Occipital lobe (tissue), 2 donors: ENCODE results near the gene PPP2R1B. TPM values are rescaled to one million over a fixed set of nuclear protein-coding genes. Genes with fewer than 3 reads are reported as not detected.

ENCODE experiments used
- DNase-seq: peaks from one replicate; lab custom pipeline; 2025; lab: John Stamatoyannopoulos, UW
- total RNA-seq: library from RNA; depleted of rRNA; stranded (reverse); fragments of >200 nt; gene quantifications from one replicate; pipeline ENCODE4 v1.2.3, GENCODE V29; 2014

Gene PPP2R1B
- total RNA-seq, 1 donor from 2014 or later: 17.9 TPM

- no peak for DNase-seq
Observed at GRCh38 chr11:111748035-111748804, 18.0 kb downstream of the PPP2R1B start.

GRCh38 chr11:111745719-111746504, 20.3 kb downstream of the PPP2R1B start:
- no peak for DNase-seq

GRCh38 chr11:111743700-111744099, 22.5 kb downstream of the PPP2R1B start:
- no peak for DNase-seq

- DNase-seq: no peak
Observed at GRCh38 chr11:111741751-111742150, 24.4 kb downstream of the PPP2R1B start.

GRCh38 chr11:111739299-111739698, 26.9 kb downstream of the PPP2R1B start:
- no peak for DNase-seq

- DNase-seq: peak; percentile 56
Observed at GRCh38 chr11:111737444-111738210, 28.6 kb downstream of the PPP2R1B start.

- DNase-seq: no peak
Observed at GRCh38 chr11:111736621-111737443, 29.4 kb downstream of the PPP2R1B start.

GRCh38 chr11:111736181-111736590, 30.0 kb downstream of the PPP2R1B start:
- DNase-seq: no peak

- DNase-seq: peak; percentile 70
Observed at GRCh38 chr11:111735262-111736116, 30.7 kb downstream of the PPP2R1B start.

GRCh38 chr11:111734954-111735261, 31.3 kb downstream of the PPP2R1B start:
- DNase-seq: no peak

GRCh38 chr11:111734101-111734953, 31.9 kb downstream of the PPP2R1B start:
- no peak for DNase-seq

- no peak for DNase-seq
Observed at GRCh38 chr11:111733611-111734088, 32.5 kb downstream of the PPP2R1B start.

- DNase-seq: no peak
Observed at GRCh38 chr11:111733016-111733415, 33.2 kb downstream of the PPP2R1B start.

GRCh38 chr11:111731821-111732220, 34.4 kb downstream of the PPP2R1B start:
- no peak for DNase-seq

GRCh38 chr11:111730871-111731591, 35.2 kb downstream of the PPP2R1B start:
- DNase-seq: no peak

- no peak for DNase-seq
Observed at GRCh38 chr11:111729831-111730311, 36.3 kb downstream of the PPP2R1B start.

GRCh38 chr11:111729071-111729830, 36.9 kb downstream of the PPP2R1B start:
- no peak for DNase-seq

GRCh38 chr11:111727431-111727830, 38.8 kb downstream of the PPP2R1B start:
- no peak for DNase-seq
